ENCODE data around the gene KLHL3. TPM values are rescaled to one million over a fixed set of nuclear protein-coding genes. Genes with fewer than 3 reads are reported as not detected.

KLHL3 gene
- total RNA-seq, 4 donors from 2014 or later, result 1.0 to 3.0 (median 2.1) TPM

DNA sequence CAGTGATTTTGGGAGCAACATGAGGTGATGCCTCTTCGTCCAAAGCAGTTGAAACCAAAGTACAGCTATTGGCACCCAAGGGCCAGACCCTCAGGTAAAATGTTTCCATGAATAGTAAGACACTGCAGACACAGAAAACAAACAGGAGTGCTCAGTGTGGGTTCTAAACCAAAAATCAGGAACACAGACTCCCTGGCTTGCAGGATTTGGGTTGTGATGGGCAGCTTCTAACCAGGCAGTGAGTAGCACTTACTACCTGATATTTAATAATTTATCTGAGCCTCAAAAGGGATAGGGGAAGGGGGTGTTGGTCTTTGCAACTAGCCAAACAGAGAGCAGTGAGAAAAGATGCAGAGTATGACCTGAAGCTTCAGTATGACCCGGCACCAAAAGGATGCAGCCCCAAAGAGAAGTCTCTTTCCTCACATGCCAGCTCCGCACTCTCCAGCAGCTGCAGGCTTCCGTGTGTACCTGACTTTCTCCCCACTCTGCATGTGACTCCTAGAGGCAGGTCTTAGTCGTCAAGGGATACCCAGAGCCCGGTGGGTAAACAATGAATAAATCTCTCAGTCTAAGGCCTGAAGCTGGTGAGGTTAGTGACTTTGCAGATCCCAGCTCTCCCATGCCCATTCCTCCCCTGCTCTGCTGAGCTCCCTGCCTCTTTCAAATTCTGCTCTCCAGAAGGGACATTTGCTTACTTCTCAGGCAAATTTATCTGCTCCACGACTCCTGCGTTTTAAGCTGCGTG, 131.4 kb downstream of the KLHL3 start:
- H3K4me3 ChIP-seq (ENCODE audit: low read depth, poor library complexity, severe bottlenecking), result no peak overlapping the region
- 37 to 41% methylated on average over 9 of the region's 9 CpGs for WGBS, 2 donors
- DNase-seq (ENCODE audit: low spot score in 2 of 2), result peak in 1 of 2 donors; percentile 36
- TF ChIP-seq POLR2A (IDR thresholded peaks at IDR 0.05), result no peak
- TF ChIP-seq, protein P1, sequence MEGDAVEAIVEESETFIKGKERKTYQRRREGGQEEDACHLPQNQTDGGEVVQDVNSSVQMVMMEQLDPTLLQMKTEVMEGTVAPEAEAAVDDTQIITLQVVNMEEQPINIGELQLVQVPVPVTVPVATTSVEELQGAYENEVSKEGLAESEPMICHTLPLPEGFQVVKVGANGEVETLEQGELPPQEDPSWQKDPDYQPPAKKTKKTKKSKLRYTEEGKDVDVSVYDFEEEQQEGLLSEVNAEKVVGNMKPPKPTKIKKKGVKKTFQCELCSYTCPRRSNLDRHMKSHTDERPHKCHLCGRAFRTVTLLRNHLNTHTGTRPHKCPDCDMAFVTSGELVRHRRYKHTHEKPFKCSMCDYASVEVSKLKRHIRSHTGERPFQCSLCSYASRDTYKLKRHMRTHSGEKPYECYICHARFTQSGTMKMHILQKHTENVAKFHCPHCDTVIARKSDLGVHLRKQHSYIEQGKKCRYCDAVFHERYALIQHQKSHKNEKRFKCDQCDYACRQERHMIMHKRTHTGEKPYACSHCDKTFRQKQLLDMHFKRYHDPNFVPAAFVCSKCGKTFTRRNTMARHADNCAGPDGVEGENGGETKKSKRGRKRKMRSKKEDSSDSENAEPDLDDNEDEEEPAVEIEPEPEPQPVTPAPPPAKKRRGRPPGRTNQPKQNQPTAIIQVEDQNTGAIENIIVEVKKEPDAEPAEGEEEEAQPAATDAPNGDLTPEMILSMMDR (IDR thresholded peaks at IDR 0.05), result no peak
- intact Hi-C loops (cut with DNase I; ENCODE audit: low total_unique reads), result no loop called here

DNA sequence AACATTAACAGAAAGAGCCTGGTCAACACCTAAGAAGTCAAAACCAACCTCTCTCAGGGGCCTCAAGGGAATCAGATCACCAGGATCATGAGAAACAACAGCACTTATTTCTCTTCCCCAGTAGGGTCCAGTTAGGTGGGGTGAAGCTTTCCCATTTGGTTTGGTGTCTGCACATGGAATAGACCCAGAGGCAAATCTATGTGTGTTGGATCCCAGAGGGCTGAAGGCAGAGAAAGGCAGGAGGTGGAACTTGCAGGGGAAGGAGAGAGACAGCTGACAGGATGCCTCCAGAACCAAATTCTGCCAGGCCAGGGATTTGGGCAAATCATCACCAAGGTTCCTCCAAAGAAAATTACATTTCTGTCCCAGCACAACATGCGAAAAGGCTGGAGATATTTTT, 132.0 kb downstream of the KLHL3 start:
- DNase-seq (ENCODE audit: low spot score in 2 of 2), result peak in 1 of 2 donors; percentile 63
- 91 to 97% methylated on average over 1 of the region's 1 CpG for WGBS, 2 donors
- TF ChIP-seq, protein P1 (IDR thresholded peaks at IDR 0.05), result no peak
- no peak for TF ChIP-seq POLR2A (IDR thresholded peaks at IDR 0.05)
- no peak overlapping the region for H3K4me3 ChIP-seq (ENCODE audit: low read depth, poor library complexity, severe bottlenecking)
- intact Hi-C loops (cut with DNase I; ENCODE audit: low total_unique reads), result no loop called here

DNA sequence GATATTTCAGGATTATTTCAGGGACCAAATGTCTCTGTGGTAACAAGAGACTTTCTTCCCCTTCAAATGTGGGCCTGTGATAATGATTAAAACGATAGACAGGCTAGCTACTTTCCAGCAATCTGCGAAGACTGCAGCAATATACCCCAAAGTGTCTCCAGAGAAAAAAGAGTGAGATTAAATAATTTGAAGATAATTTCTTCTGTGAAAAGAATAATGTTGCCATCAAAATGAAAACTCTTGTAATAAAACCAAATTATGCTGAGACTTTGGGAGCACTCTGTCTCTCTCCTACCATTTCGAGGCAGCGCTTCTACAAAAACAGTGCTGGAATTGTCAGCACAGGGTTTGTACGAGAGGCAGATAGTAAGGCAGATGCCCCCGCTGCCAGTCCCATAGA, 132.5 kb downstream of the KLHL3 start:
- TF ChIP-seq, protein P1 (IDR thresholded peaks at IDR 0.05), result no peak
- TF ChIP-seq POLR2A (IDR thresholded peaks at IDR 0.05), result no peak
- intact Hi-C loops (cut with DNase I; ENCODE audit: low total_unique reads), result no loop called here
- WGBS, 2 donors, result 93 to 94% methylated on average over 6 of the region's 6 CpGs
- H3K4me3 ChIP-seq (ENCODE audit: low read depth, poor library complexity, severe bottlenecking), result no peak overlapping the region
- DNase-seq (ENCODE audit: low spot score in 2 of 2), result peak in 1 of 2 donors; percentile 53

DNA sequence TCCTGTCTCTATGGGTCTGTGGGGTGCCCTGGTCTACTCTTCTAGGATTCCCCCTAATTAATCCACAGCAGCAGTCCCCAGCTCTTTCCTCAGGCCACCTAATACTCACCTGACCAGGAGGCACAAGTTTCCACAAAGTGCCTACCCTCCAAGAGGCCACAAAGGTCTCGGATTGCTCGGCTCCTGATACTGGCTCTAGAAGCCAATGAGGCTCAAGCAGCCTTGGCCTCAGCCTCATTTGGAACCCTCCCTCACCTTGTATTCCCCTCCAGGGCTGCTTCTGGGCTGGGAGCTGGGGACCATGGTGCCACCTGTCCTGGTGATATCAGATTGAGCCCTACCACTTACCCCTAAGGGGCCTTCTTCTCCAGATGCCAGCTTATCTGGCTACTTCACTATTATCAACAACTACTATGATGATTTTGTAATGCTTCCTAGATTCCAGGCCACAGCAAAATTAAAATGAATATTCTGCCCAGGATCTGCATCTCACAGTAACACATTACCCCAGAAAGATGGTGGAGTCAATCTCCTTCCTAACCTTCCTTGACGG, 133.1 kb downstream of the KLHL3 start:
- TF ChIP-seq, protein P1 (IDR thresholded peaks at IDR 0.05), result no peak
- TF ChIP-seq POLR2A (IDR thresholded peaks at IDR 0.05), result no peak
- peak in 1 of 2 donors; percentile 46 for DNase-seq (ENCODE audit: low spot score in 2 of 2)
- intact Hi-C loops (cut with DNase I; ENCODE audit: low total_unique reads), result no loop called here
- no peak overlapping the region for H3K4me3 ChIP-seq (ENCODE audit: low read depth, poor library complexity, severe bottlenecking)
- WGBS, 2 donors, result 84 to 100% methylated on average over 3 of the region's 3 CpGs

DNA sequence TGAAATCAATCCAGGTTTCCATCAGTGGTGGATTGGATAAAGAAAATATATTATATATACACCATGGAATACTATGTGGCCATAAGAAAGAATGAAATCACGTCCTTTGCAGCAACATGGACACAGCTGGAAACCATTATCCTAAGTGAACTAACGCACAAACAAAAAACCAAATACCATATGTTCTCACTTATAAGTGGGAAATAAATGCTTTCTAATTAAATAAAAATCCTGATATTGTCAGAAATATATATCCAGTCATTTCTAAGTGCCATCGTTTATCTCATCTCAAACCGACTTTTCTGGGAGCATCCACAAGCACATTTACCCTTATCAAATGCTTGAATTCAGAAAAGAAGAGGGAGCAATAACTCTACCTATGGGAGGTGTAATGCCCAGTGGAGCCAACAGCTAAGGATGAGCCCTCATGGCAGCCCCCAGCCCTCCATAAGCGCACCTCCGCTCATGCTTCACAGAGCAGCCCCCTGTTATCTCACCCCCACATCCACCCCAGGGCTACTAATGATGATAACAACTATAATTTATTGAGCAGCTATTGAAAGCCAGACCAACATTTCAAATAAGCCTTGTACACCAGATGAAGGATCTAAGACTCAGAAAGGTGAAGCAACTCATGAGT, 135.0 kb downstream of the KLHL3 start:
- WGBS, 2 donors, result 68 to 74% methylated on average over 6 of the region's 6 CpGs
- TF ChIP-seq, protein P1 (IDR thresholded peaks at IDR 0.05), result no peak
- no peak for TF ChIP-seq POLR2A (IDR thresholded peaks at IDR 0.05)
- DNase-seq (ENCODE audit: low spot score in 2 of 2), result peak in 1 of 2 donors; percentile 50
- intact Hi-C loops (cut with DNase I; ENCODE audit: low total_unique reads), result no loop called here
- H3K4me3 ChIP-seq (ENCODE audit: low read depth, poor library complexity, severe bottlenecking), result no peak overlapping the region
